A549 (cell line): ENCODE measurements around the gene LY6G5B. TPM values are rescaled to one million over a fixed set of nuclear protein-coding genes. Genes with fewer than 3 reads are reported as not detected.

Experiments used
- ATAC-seq, 2 experiments: fragments of 200-7000 bp in 1 of 2; fragments of >200 bp in 1 of 2; cut with Nextera tagmentation in 1 of 2; cut with Tn5 transposase in 1 of 2; 3 replicates each; pipeline versions ENCODE4 v1.8.0 to v1.9.1; 2018 to 2020; ENCODE audit warnings: mild to moderate bottlenecking in 1 of 2, moderate library complexity in 1 of 2
- CTCF ChIA-PET: fragments of 300-600 bp; sonication (Branson Sonifier 250); formaldehyde crosslinking; extraction: SDS; loops from one replicate; lab custom pipeline; 2021; ENCODE audit warnings: antibody characterized with exemption, inconsistent platforms; lab: Yijun Ruan, JAX
- POLR2A ChIA-PET: fragments of 350-600 bp; formaldehyde crosslinking; extraction: SDS; loops from one replicate; lab custom pipeline; 2021; ENCODE audit warnings: antibody characterized with exemption, inconsistent platforms; lab: Yijun Ruan, JAX
- DNase-seq, 2 experiments: peaks; one replicate each; pipeline versions ENCODE4 v3.0.0 to v3.0.0-alpha.2; 2011 to 2016; ENCODE audit warnings: low read depth in 1 of 2, low spot score in 1 of 2
- FAIRE-seq: peaks from 2 replicates; lab custom pipeline; 2011; peaks lifted over from hg19 to GRCh38; lab: Jason Lieb, UNC
- H3K27ac ChIP-seq, 2 experiments: fragments of >200 bp; sonication (Bioruptor Twin); formaldehyde crosslinking; 3 replicates each; pipeline ENCODE4 v1.5.1; 2016 to 2017
- H3K4me1 ChIP-seq: fragments of >200 bp; sonication (Bioruptor Twin); formaldehyde crosslinking; 3 replicates; pipeline ENCODE4 v1.6.1; 2016
- H3K4me2 ChIP-seq: fragments of >200 bp; sonication (Bioruptor Twin); formaldehyde crosslinking; 3 replicates; pipeline ENCODE4 v1.6.1; 2016
- H3K4me3 ChIP-seq: fragments of >200 bp; sonication (Bioruptor Twin); formaldehyde crosslinking; 3 replicates; pipeline ENCODE4 v1.5.1; 2016
- H3K9me3 ChIP-seq: fragments of >200 bp; sonication (Bioruptor Twin); formaldehyde crosslinking; 3 replicates; pipeline ENCODE4 v1.6.1; 2016
- CEBPB ChIP-seq, 2 experiments: fragments of >200 bp in 1 of 2; sonication (Bioruptor Twin) in 1 of 2; formaldehyde crosslinking in 1 of 2; IDR thresholded peaks; 2 replicates each; pipeline ENCODE4 v1.6.1; 2012 to 2016
- E2F6 ChIP-seq: IDR thresholded peaks from 2 replicates; pipeline ENCODE4 v1.6.1; 2012; ENCODE audit warnings: low read depth, borderline replicate concordance
- EHF ChIP-seq: fragments of 250-450 bp; sonication (Bioruptor Pico); IDR thresholded peaks from 2 replicates; pipeline ENCODE4 v1.5.0; 2020; ENCODE audit warnings: mild to moderate bottlenecking
- ESRRA ChIP-seq: fragments of 150-350 bp; IDR thresholded peaks from 2 replicates; pipeline ENCODE4 v1.6.1; 2014; ENCODE audit warnings: mild to moderate bottlenecking, low read length, borderline replicate concordance
- GATA3 ChIP-seq: IDR thresholded peaks from 2 replicates; pipeline ENCODE4 v1.6.1; 2012; ENCODE audit warnings: borderline replicate concordance
- HMGXB4 ChIP-seq: fragments of 250-450 bp; sonication (Bioruptor Pico); IDR thresholded peaks from 2 replicates; pipeline ENCODE4 v1.5.0; 2021; ENCODE audit warnings: mild to moderate bottlenecking, moderate library complexity, borderline replicate concordance
- HOXA7 ChIP-seq: fragments of 250-450 bp; sonication (Bioruptor Pico); IDR thresholded peaks from 2 replicates; pipeline ENCODE4 v1.5.0; 2020; ENCODE audit warnings: mild to moderate bottlenecking, moderate library complexity
- HOXB13 ChIP-seq: fragments of 250-450 bp; sonication (Bioruptor Pico); IDR thresholded peaks from 2 replicates; pipeline ENCODE4 v1.5.0; 2020; ENCODE audit warnings: low read depth, mild to moderate bottlenecking, moderate library complexity
- KDM1A ChIP-seq: fragments of 200-600 bp; sonication (generic); IDR thresholded peaks from 2 replicates; pipeline ENCODE4 v1.6.1; 2016; ENCODE audit warnings: low read depth, mild to moderate bottlenecking
- MAZ ChIP-seq: fragments of 150-350 bp; IDR thresholded peaks from 2 replicates; pipeline ENCODE4 v1.6.1; 2014; ENCODE audit warnings: antibody characterized with exemption, low read depth, low read length, borderline replicate concordance
- PHF8 ChIP-seq: fragments of 200-600 bp; sonication (generic); IDR thresholded peaks from 2 replicates; pipeline ENCODE4 v1.6.1; 2016; ENCODE audit warnings: low read depth, mild to moderate bottlenecking, antibody characterized with exemption, moderate library complexity, borderline replicate concordance
- SMC3 ChIP-seq: fragments of >200 bp; sonication (Bioruptor Twin); formaldehyde crosslinking; IDR thresholded peaks from 3 replicates; pipeline ENCODE4 v1.6.1; 2018; ENCODE audit warnings: inconsistent platforms
- TFCP2L1 ChIP-seq: fragments of 250-450 bp; sonication (Bioruptor Pico); IDR thresholded peaks from 2 replicates; pipeline ENCODE4 v1.5.0; 2021; ENCODE audit warnings: mild to moderate bottlenecking
- ZFP36 ChIP-seq: fragments of 450-650 bp; IDR thresholded peaks from 2 replicates; pipeline ENCODE4 v1.6.1; 2014; ENCODE audit warnings: borderline replicate concordance; ENCODE audit not compliant: partially characterized antibody
- ZNF302 ChIP-seq: fragments of 250-450 bp; sonication (Bioruptor Pico); IDR thresholded peaks from 2 replicates; pipeline ENCODE4 v1.9.0; 2021; ENCODE audit warnings: inconsistent platforms, mild to moderate bottlenecking, moderate library complexity
- WGBS: methylation state at CpG from one replicate; pipeline ENCODE4 v1.1.6; 2017; ENCODE audit errors: missing lambda C conversion rate; 5-methylcytosine and 5-hydroxymethylcytosine counted together
- polyA plus RNA-seq, 4 experiments: library from polyadenylated mRNA; depleted of rRNA in 3 of 4; stranded (reverse); fragments of >200 nt; fragmentation: RNase III in 1 of 4; extraction: RNeasy Plus Mini Kit Qiagen cat#74134 plus additional on column Dnase treatment in 1 of 4; gene quantifications; 2 replicates in 3 of 4; 3 replicates in 1 of 4; pipeline ENCODE4 v1.2.3, GENCODE V29; 2011 to 2017
- TF ChIP-seq, protein P1 (sequence below): IDR thresholded peaks from 2 replicates; pipeline ENCODE4 v1.6.1; 2012
- TF ChIP-seq, protein P2 (sequence below): fragments of 200-600 bp; sonication (generic); IDR thresholded peaks from 2 replicates; pipeline ENCODE4 v1.6.1; 2016; ENCODE audit warnings: antibody characterized with exemption, mild to moderate bottlenecking, moderate library complexity
- TF ChIP-seq, protein P3 (sequence below): fragments of 450-650 bp; IDR thresholded peaks from 2 replicates; pipeline ENCODE4 v1.6.1; 2014; ENCODE audit warnings: antibody characterized with exemption

The LY6G5B gene
- polyA plus RNA-seq, 2 of the 4 experiments (the other 2 are of a cell fraction): 5.9 to 9.9 TPM

DNA sequence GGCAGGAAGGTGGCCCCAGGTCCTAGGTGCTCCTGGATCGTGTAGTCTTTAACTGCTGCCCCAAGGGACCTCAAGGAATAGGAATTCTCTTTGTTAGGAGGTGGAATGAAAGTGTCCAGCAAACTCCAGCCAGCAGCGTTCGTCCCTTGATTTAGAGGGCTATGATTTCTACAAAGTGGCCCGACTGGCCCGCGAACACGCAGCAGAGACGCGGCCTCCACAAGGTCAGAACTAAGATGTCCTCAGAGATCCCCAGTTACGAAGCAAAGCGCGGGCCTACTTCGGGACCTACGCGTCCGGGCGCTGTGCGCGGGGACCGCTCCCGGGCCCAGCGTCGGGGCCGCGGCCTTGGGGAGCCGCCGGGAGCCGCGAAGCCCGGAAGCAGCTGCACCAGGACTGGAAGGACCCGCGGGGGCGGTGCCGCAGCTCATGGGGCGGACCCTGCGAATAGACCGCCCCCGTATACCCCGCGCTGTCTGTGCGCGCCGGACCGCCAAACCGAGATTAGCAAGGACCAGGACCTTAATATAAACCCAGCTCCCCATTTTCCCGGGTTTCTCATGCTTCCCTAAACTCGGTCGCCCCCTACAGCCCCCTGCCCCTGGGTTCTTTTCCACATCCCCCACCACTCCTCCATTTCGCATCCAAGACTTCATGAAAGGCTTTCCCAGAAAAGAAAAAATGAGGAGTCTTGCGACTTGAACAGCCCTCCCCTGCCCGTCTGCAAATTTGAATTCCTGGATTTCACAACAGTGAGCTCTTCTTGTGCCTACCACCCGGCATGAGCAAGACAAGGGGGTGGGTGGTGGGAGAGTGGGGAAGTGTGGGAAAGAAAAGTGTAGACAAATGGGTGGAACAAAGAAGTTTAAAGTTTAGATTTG lies 9.2 kb upstream of the LY6G5B start, which contains the start of gene C6orf47 (continued):
- TF ChIP-seq, protein P1, sequence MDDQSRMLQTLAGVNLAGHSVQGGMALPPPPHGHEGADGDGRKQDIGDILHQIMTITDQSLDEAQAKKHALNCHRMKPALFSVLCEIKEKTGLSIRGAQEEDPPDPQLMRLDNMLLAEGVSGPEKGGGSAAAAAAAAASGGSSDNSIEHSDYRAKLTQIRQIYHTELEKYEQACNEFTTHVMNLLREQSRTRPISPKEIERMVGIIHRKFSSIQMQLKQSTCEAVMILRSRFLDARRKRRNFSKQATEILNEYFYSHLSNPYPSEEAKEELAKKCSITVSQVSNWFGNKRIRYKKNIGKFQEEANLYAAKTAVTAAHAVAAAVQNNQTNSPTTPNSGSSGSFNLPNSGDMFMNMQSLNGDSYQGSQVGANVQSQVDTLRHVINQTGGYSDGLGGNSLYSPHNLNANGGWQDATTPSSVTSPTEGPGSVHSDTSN: peak; percentile 54; the same call in 1 of the 2 replicates
- TF ChIP-seq TFCP2L1 (no peak), HOXA7 (CRISPR knock-in tag) (no peak)

- DNase-seq: no peak
- TF ChIP-seq E2F6: no peak
- no peak for TF ChIP-seq ZFP36
- no peak for TF ChIP-seq KDM1A
- TF ChIP-seq ZNF302 (CRISPR knock-in tag): no peak
- TF ChIP-seq GATA3: no peak
- TF ChIP-seq PHF8: no peak
- no peak for TF ChIP-seq ESRRA
- no peak for TF ChIP-seq MAZ
- no peak for TF ChIP-seq HOXB13 (CRISPR knock-in tag)
- TF ChIP-seq SMC3: no peak
- TF ChIP-seq, protein P2, sequence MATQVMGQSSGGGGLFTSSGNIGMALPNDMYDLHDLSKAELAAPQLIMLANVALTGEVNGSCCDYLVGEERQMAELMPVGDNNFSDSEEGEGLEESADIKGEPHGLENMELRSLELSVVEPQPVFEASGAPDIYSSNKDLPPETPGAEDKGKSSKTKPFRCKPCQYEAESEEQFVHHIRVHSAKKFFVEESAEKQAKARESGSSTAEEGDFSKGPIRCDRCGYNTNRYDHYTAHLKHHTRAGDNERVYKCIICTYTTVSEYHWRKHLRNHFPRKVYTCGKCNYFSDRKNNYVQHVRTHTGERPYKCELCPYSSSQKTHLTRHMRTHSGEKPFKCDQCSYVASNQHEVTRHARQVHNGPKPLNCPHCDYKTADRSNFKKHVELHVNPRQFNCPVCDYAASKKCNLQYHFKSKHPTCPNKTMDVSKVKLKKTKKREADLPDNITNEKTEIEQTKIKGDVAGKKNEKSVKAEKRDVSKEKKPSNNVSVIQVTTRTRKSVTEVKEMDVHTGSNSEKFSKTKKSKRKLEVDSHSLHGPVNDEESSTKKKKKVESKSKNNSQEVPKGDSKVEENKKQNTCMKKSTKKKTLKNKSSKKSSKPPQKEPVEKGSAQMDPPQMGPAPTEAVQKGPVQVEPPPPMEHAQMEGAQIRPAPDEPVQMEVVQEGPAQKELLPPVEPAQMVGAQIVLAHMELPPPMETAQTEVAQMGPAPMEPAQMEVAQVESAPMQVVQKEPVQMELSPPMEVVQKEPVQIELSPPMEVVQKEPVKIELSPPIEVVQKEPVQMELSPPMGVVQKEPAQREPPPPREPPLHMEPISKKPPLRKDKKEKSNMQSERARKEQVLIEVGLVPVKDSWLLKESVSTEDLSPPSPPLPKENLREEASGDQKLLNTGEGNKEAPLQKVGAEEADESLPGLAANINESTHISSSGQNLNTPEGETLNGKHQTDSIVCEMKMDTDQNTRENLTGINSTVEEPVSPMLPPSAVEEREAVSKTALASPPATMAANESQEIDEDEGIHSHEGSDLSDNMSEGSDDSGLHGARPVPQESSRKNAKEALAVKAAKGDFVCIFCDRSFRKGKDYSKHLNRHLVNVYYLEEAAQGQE: no peak
- no peak for TF ChIP-seq CEBPB (IDR thresholded peaks at IDR 0.05)
- no peak for TF ChIP-seq EHF (CRISPR knock-in tag)
- TF ChIP-seq, protein P1: no peak
- TF ChIP-seq HMGXB4 (CRISPR knock-in tag): no peak
- TF ChIP-seq, protein P3, sequence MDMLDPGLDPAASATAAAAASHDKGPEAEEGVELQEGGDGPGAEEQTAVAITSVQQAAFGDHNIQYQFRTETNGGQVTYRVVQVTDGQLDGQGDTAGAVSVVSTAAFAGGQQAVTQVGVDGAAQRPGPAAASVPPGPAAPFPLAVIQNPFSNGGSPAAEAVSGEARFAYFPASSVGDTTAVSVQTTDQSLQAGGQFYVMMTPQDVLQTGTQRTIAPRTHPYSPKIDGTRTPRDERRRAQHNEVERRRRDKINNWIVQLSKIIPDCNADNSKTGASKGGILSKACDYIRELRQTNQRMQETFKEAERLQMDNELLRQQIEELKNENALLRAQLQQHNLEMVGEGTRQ: no peak
- TF ChIP-seq, all 56 proteins: peak for 0
Measured at GRCh38 chr6:31661262-31662123, 8.3 kb upstream of the LY6G5B start.

More at GRCh38 chr6:31661262-31662123, 8.3 kb upstream of the LY6G5B start:
- FAIRE-seq (no peak), ATAC-seq (no peak)
- WGBS: 83% methylated on average over 10 of the region's 12 CpGs
- H3K4me1 ChIP-seq: peaks cover 31% of the 10 kb centered on the region
- peak overlapping the region; percentile 93 to 99 for H3K27ac ChIP-seq
- no peaks in the 10 kb centered on the region for H3K9me3 ChIP-seq
- POLR2A ChIA-PET: interaction anchor here (0.7 to 1.5 kb wide), 7 partner anchors 9 to 166 kb away, joined by 3 to 11 read pairs (median 4); partner anchors contain the start of genes BAG6, HSPA1A, HSPA1B and HSPA1L
- peak overlapping the region; percentile 99 for H3K4me2 ChIP-seq
- H3K4me3 ChIP-seq: peak overlapping the region; percentile 91; the same call in 2 of the 3 replicates
- CTCF ChIA-PET: interaction anchor here (0.6 to 1.5 kb wide), 4 partner anchors 9 to 314 kb away, joined by 3 to 4 read pairs (median 4); partner anchors contain the start of gene BAG6
